ENCODE results near the gene ESPNL. TPM values are rescaled to one million over a fixed set of nuclear protein-coding genes. Genes with fewer than 3 reads are reported as not detected.

ESPNL gene
- total RNA-seq, 1 experiment from 2014 or later, result 2.6 TPM

GRCh38 chr2:238140721-238141540 is 40.8 kb downstream of the ESPNL start:
- Histone ChIP-seq H3K36me3 (no peaks in the 10 kb centered on the region), H3K27me3 (no peaks in the 10 kb centered on the region), H3K4me3 (no peak overlapping the region), H3K9me3 (replicated peaks) (no peaks in the 10 kb centered on the region), H3K4me1 (peaks cover 63% of the 10 kb centered on the region), H3K27ac (no peak overlapping the region)
- no peak for DNase-seq

- H3K9me3 ChIP-seq (replicated peaks), result no peaks in the 10 kb centered on the region
- no peak overlapping the region for H3K4me3 ChIP-seq
- peak overlapping the region; percentile 57; the same call in 1 of the 2 replicates for H3K27ac ChIP-seq
- DNase-seq, result peak; percentile 75 to 78
- no peaks in the 10 kb centered on the region for H3K27me3 ChIP-seq
- H3K36me3 ChIP-seq, result no peaks in the 10 kb centered on the region
- peaks cover 59% of the 10 kb centered on the region for H3K4me1 ChIP-seq
Measured at GRCh38 chr2:238141541-238142318, 41.6 kb downstream of the ESPNL start.

DNA sequence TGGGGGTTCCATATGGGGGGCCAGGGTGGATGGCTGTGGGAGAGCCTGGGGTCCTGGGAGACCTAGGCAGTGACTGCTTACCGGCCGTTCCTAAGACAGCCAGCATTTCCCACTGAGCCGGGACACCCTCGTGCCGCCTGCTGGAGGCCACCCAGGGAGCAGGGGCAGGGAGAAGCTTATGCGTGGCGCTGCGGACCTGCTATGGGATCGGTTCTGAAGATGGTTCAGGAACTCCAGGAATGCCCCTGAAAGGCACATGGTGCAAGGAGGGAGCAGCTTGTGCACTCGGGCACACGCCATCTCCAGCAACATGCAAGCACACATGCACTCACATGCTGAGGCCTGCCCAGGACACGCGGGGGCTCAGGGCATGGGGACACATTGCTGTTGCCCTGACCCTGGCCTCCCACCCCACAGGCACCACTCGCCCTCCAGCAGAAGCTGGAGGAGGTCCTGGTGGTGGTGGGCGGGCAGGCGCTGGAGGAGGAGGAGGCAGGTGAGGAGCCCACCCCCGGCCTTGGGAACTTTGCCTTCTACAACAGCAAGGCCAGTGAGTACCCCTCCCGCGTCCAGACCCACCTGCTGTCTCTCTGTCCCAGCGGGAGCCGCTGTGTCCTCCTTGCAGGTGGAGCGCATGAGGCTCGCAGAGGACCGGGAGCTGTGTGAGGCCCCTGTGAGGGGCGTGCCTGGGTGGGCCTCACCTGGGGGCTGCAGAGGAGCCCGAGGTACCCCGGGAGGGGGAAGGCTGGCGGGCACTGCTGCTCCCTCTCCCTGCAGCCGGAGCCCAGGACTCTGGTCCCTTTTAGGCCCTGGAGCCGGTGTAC is 42.5 kb downstream of the ESPNL start:
- Histone ChIP-seq H3K4me1 (peaks cover 55% of the 10 kb centered on the region), H3K36me3 (no peaks in the 10 kb centered on the region), H3K27me3 (no peaks in the 10 kb centered on the region), H3K9me3 (replicated peaks) (no peaks in the 10 kb centered on the region), H3K4me3 (no peak overlapping the region), H3K27ac (peak overlapping the region; percentile 57; the same call in 1 of the 2 replicates)
- DNase-seq, result peak; percentile 36 to 51

- Histone ChIP-seq H3K36me3 (no peaks in the 10 kb centered on the region), H3K9me3 (replicated peaks) (no peaks in the 10 kb centered on the region), H3K4me3 (no peak overlapping the region), H3K4me1 (peaks cover 47% of the 10 kb centered on the region), H3K27ac (peak overlapping the region; percentile 57), H3K27me3 (no peaks in the 10 kb centered on the region)
- peak; percentile 89 to 93 for DNase-seq
Measured at GRCh38 chr2:238143239-238143951, 43.3 kb downstream of the ESPNL start.

- H3K9me3 ChIP-seq (replicated peaks), result no peaks in the 10 kb centered on the region
- peaks cover 43% of the 10 kb centered on the region for H3K4me1 ChIP-seq
- H3K27ac ChIP-seq, result peak overlapping the region; percentile 57; the same call in 1 of the 2 replicates
- no peak for DNase-seq
- no peaks in the 10 kb centered on the region for H3K36me3 ChIP-seq
- H3K4me3 ChIP-seq, result no peak overlapping the region
- H3K27me3 ChIP-seq, result no peaks in the 10 kb centered on the region
Measured at GRCh38 chr2:238144262-238144661, 44.1 kb downstream of the ESPNL start.

DNA sequence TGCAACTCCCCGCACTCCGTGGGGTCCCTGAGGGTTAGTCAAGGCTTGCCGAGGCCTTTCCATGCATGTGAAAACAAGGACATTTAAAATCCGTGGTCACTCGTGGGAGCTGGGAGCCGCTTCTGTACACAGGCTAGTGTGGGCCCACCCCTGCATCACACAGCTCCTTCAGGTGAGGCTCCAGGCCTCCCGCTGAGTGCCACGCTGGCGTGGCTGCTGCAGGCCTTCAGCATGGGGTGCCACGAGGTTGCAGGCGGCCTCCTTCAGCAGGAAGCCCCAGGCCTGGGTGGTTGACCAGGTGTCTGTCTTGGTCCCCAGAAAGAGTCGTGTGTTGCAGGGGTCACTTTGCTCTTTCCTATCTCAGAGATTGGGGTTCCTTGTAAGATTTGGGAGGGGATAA is 44.9 kb downstream of the ESPNL start:
- Histone ChIP-seq H3K4me1 (peaks cover 41% of the 10 kb centered on the region), H3K36me3 (no peaks in the 10 kb centered on the region)

GRCh38 chr2:238145851-238146250 is 45.7 kb downstream of the ESPNL start:
- no peaks in the 10 kb centered on the region for H3K36me3 ChIP-seq
- H3K27ac ChIP-seq, result no peak overlapping the region
- H3K9me3 ChIP-seq (replicated peaks), result no peaks in the 10 kb centered on the region
- no peaks in the 10 kb centered on the region for H3K27me3 ChIP-seq
- DNase-seq, result no peak
- no peak overlapping the region for H3K4me3 ChIP-seq
- peaks cover 48% of the 10 kb centered on the region for H3K4me1 ChIP-seq

More for the DNA sequence above, 44.9 kb downstream of the ESPNL start:
- no peak overlapping the region for H3K4me3 ChIP-seq
- H3K27me3 ChIP-seq, result no peaks in the 10 kb centered on the region
- DNase-seq, result no peak
- H3K9me3 ChIP-seq (replicated peaks), result no peaks in the 10 kb centered on the region
- H3K27ac ChIP-seq, result no peak overlapping the region

DNA sequence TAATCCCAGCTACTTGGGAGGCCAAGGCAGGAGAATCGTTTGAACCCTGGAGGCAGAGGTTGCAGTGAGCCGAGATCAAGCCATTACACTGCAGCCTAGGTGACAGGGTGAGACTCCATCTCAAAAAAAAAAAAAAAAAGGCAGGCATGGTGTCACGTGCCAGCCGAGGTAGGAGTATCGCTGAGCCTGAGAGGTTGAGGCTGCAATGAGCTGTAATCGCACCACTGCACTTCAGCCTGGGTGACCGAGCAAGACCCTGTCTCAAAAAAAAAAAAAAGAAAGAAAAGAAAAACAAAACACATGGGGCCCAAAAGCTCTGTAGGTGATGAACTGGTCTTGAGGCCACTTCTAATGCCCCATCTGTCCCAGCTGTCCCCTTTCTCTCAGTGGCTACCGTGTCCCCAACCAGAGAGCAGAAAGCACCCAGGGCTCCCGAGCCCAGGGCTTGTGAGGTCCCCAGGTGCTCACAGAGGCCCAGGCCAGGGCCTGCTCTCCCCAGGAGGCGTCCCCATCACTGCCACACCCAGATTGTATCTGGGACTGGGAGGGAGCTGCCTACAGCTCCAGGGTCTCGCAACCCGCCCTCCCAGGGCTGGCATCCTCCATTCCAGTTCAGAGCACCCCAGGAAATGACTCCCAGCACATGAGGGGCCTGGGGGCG is 46.9 kb downstream of the ESPNL start:
- H3K4me3 ChIP-seq, result no peak overlapping the region
- peaks cover 44% of the 10 kb centered on the region for H3K4me1 ChIP-seq
- H3K27ac ChIP-seq, result no peak overlapping the region
- no peak for DNase-seq
- H3K9me3 ChIP-seq (replicated peaks), result no peaks in the 10 kb centered on the region
- H3K27me3 ChIP-seq, result no peaks in the 10 kb centered on the region
- no peaks in the 10 kb centered on the region for H3K36me3 ChIP-seq

DNA sequence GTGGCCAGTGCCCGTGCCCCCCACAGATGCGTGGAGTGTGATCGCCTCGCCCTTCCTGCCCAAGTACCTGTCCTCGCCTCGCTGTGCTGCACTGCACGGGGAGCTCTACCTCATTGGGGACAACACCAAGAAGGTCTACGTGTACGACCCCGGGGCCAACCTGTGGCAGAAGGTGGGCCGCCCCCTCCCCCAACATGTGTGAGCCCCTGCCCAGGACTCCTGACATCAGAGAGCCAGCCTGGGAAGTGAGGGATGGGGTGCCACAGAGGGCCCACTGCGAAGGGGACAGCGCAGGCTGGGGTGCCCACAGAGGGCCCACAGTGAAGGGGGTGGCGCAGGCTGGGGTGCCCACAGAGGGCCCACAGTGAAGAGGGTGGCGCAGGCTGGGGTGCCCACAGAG is 48.8 kb downstream of the ESPNL start:
- Histone ChIP-seq H3K36me3 (no peaks in the 10 kb centered on the region), H3K4me1 (peaks cover 24% of the 10 kb centered on the region), H3K27ac (peak overlapping the region; percentile 65; the same call in 1 of the 2 replicates), H3K9me3 (replicated peaks) (no peaks in the 10 kb centered on the region), H3K4me3 (no peak overlapping the region), H3K27me3 (no peaks in the 10 kb centered on the region)
- DNase-seq, result no peak

- H3K9me3 ChIP-seq (replicated peaks), result no peaks in the 10 kb centered on the region
- H3K4me3 ChIP-seq, result no peak overlapping the region
- no peaks in the 10 kb centered on the region for H3K36me3 ChIP-seq
- H3K27ac ChIP-seq, result peak overlapping the region; percentile 65
- DNase-seq, result peak; percentile 94 to 95
- peaks cover 25% of the 10 kb centered on the region for H3K4me1 ChIP-seq
- H3K27me3 ChIP-seq, result no peaks in the 10 kb centered on the region
Measured at GRCh38 chr2:238149841-238150572, 49.9 kb downstream of the ESPNL start.

- no peaks in the 10 kb centered on the region for H3K27me3 ChIP-seq
- H3K36me3 ChIP-seq, result no peaks in the 10 kb centered on the region
- no peak overlapping the region for H3K4me3 ChIP-seq
- no peak for DNase-seq
- H3K4me1 ChIP-seq, result peaks cover 30% of the 10 kb centered on the region
- H3K9me3 ChIP-seq (replicated peaks), result no peaks in the 10 kb centered on the region
- peak overlapping the region; percentile 65 for H3K27ac ChIP-seq
Measured at GRCh38 chr2:238150686-238151085, 50.5 kb downstream of the ESPNL start.

DNA sequence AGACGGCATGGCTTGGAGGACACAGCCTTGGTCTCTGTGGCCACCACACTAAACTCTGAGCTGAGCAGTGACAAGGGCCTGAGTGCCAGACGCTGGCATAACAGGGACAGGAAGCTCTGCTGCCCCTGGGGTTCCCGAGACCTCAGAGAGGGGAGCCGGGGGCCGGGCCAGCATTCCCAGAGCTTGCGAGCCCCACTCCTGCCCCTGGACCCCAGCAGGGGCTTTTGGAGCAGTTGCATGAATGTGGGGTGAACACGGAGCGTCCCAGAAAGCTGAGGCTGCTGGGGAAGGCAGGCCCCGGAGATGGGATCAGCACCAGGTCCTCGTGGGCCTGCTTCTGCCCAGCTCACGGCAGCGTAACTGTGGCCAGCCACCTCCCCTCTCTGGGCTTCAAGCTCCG is 51.1 kb downstream of the ESPNL start:
- Histone ChIP-seq H3K27ac (peak overlapping the region; percentile 65), H3K36me3 (no peaks in the 10 kb centered on the region), H3K4me1 (peaks cover 36% of the 10 kb centered on the region), H3K4me3 (no peak overlapping the region), H3K27me3 (no peaks in the 10 kb centered on the region), H3K9me3 (replicated peaks) (no peaks in the 10 kb centered on the region)
- DNase-seq, result no peak

DNA sequence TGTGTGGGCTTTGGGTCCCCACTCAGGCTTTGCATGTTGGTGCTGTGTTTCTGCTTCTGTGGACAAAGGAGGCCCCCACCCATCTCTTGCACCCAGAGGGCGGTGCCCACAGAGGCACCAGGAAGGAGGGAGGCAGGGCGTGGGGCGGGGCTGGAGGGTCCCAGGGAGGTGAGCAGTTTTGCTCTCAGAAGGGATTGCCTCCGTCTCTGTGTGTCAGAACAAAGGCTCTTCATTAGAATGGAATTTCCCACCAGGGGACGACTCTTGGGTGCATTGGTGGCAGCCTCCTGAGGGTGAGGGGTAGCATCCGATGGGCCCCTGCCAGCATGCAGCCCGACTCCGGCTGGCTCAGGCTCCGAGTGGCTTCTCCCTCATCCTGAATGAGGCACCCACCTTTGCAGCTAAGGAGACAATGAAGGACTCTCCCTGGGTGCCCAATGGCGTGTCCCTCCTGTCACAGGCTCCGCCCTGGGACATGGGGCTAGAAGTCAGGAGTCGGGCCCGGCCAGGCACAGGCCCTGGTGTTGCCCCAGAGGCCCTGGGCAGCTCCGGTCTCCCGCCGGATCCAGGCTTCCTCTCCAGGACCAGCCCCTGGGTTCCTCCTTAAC is 51.6 kb downstream of the ESPNL start:
- Histone ChIP-seq H3K36me3 (no peaks in the 10 kb centered on the region), H3K27ac (no peak overlapping the region), H3K4me3 (no peak overlapping the region), H3K4me1 (peaks cover 39% of the 10 kb centered on the region), H3K27me3 (no peaks in the 10 kb centered on the region), H3K9me3 (replicated peaks) (no peaks in the 10 kb centered on the region)
- DNase-seq, result no peak

All from SJCRH30 (cell line).